WERI-Rb-1 (cell line): ENCODE measurements around the gene PDGFRB.
"Not testable (repeated sequence)": the region's sequence is repeated elsewhere in the genome, so short reads cannot be mapped to it uniquely, and the experiment has no call there.

ENCODE experiments used
- DNase-seq: peaks from one replicate; pipeline ENCODE4 v3.0.0-alpha.2; 2020
- H3K27ac ChIP-seq: fragments of 250-450 bp; sonication (Bioruptor Pico); 2 replicates; pipeline ENCODE4 v1.5.1; 2020; ENCODE audit warnings: mild to moderate bottlenecking, moderate library complexity
- H3K27me3 ChIP-seq: fragments of 250-450 bp; sonication (Bioruptor Pico); 2 replicates; pipeline ENCODE4 v1.5.1; 2021; ENCODE audit warnings: mild to moderate bottlenecking, low read depth, moderate library complexity; ENCODE audit not compliant: insufficient read depth, severe bottlenecking
- H3K36me3 ChIP-seq: fragments of 250-450 bp; sonication (Bioruptor Pico); 2 replicates; pipeline ENCODE4 v1.5.1; 2020; ENCODE audit warnings: mild to moderate bottlenecking, moderate library complexity
- H3K4me3 ChIP-seq: 2 replicates; pipeline ENCODE4 v1.5.1; 2011; ENCODE audit warnings: low read depth, mild to moderate bottlenecking, control low read depth, low read length
- H3K9me3 ChIP-seq: fragments of 250-450 bp; sonication (Bioruptor Pico); 2 replicates; pipeline ENCODE4 v1.5.1; 2021; ENCODE audit warnings: mild to moderate bottlenecking, moderate library complexity; ENCODE audit not compliant: severe bottlenecking
- TF ChIP-seq, protein P1 (sequence below): IDR thresholded peaks from 2 replicates; pipeline ENCODE4 v1.5.1; 2011; ENCODE audit warnings: low read depth, mild to moderate bottlenecking, control low read depth, inconsistent platforms, low read length

Gene PDGFRB

DNA sequence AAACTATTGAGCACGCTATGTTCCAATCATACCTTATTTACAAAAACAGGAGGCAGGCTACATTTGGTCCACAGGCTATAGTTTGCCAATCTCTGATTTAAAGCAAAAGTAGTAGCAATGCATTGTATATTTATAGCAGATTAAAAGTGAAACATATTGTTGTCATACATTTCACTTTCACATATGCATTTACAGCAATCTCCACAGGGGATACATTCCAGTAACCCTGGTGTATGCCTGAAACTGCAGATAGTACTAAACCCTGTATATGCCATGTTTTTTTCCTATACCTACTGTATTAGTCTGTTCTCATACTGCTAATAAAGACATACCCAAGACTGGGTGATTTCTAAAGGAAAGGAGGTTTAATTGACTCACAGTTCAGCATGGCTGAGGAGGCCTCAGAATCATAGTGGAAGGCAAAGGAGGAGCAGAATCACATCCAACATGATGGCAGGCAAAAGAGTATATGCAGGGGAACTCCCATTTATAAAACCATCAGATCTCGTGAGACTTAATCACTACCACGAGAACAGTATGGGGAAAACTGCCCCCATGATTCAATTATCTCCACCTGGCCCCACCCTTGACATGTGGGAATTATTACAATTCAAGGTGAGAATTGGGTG lies 63.4 kb downstream of the PDGFRB start:
- H3K27me3 ChIP-seq: no peaks in the 10 kb centered on the region

DNA sequence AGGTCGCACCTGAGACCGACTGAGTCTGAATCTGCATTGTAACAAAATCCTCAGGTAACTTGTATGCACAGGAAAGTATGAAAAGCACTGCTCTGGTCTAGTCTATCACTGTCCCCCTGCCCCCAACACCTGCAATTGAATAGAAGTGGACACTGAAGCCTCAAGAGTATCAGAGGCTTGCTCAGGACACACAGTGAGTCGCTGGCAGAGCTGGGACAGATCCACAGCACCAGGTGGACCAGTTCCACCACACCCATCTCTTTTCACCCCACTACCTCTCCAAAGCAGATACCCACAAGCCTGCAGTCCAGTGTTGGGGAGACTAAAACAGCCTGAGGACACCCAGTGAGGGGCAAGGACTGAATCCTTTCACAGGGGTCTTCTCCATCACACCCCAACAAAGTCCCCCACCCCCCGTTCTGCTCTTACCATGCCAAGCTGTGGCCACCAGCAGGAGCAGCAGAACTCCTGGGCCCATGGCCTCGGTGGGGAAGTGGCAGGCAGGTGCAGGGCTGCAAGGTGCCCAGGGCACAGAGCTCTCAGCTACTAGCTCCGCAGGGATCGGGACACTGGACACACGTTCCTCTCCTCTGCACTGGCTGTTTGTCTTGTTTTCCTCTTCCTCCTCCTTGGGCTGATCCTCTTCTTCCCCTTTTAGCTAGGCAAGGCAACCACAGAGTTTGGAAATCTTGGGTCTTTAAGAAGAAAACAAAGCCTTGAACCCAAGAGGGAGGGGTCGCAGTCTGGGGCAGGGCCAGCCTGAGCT lies 69.5 kb downstream of the PDGFRB start, which contains the start of gene CSF1R:
CSF1R (minus strand) TSS at position 605 of the 766 bp plus-strand sequence; CDS start at position 478, 127 bp downstream.
- no peak within 1 kb of the TSS for H3K4me3 ChIP-seq
- TF ChIP-seq, protein P1, sequence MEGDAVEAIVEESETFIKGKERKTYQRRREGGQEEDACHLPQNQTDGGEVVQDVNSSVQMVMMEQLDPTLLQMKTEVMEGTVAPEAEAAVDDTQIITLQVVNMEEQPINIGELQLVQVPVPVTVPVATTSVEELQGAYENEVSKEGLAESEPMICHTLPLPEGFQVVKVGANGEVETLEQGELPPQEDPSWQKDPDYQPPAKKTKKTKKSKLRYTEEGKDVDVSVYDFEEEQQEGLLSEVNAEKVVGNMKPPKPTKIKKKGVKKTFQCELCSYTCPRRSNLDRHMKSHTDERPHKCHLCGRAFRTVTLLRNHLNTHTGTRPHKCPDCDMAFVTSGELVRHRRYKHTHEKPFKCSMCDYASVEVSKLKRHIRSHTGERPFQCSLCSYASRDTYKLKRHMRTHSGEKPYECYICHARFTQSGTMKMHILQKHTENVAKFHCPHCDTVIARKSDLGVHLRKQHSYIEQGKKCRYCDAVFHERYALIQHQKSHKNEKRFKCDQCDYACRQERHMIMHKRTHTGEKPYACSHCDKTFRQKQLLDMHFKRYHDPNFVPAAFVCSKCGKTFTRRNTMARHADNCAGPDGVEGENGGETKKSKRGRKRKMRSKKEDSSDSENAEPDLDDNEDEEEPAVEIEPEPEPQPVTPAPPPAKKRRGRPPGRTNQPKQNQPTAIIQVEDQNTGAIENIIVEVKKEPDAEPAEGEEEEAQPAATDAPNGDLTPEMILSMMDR: no peak
- H3K9me3 ChIP-seq: peaks cover 2% of the 10 kb centered on the region
- H3K27ac ChIP-seq: no peak within 1 kb of the TSS
- DNase-seq: no peak
- H3K27me3 ChIP-seq: no peaks in the 10 kb centered on the region
- no peaks in the 10 kb centered on the region for H3K36me3 ChIP-seq

More for the DNA sequence above, 63.4 kb downstream of the PDGFRB start:
- TF ChIP-seq, protein P1: no peak
- Histone ChIP-seq H3K9me3 (peaks cover 2% of the 10 kb centered on the region), H3K27ac (no peak overlapping the region), H3K4me3 (no peak overlapping the region), H3K36me3 (no peaks in the 10 kb centered on the region)
- no peak for DNase-seq

DNA sequence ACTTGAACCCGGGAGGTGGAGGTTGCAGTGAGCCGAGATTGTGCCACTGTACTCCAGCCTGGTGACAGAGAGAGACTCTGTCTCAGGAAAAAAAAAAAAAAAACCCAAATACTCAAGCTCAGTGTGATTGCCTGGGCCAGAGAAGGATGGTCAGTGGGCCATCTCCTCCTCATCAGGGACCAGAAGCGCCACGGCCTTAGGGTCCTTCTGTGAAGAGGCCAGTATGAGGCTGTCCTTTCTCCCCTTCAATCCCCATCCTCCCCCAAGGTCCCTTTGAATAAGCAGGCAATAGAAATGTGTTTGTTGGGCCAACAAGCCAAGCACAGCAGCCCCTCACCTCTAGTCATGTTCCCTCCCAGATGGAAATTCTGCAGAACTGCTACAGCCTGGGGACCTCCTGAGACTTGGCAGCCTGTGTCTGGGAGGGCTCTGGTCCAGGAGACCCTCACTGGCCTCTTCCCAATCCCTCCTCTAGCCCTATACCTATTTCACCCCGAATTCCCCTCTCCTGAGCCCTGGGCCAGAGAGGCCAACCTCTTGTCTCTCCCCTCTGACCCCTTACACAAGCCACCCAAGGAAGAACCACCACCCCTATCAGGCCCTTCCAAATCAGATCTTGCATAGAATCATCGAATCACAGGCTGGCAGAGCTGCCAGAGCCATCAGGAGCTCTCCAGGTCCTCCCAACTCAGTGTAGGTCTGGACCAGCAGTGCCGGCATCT lies 70.3 kb downstream of the PDGFRB start:
- H3K9me3 ChIP-seq: peaks cover 2% of the 10 kb centered on the region
- H3K36me3 ChIP-seq: no peaks in the 10 kb centered on the region
- TF ChIP-seq, protein P1: no peak
- H3K4me3 ChIP-seq: no peak overlapping the region
- no peak overlapping the region for H3K27ac ChIP-seq
- H3K27me3 ChIP-seq: no peaks in the 10 kb centered on the region
- DNase-seq: no peak

DNA sequence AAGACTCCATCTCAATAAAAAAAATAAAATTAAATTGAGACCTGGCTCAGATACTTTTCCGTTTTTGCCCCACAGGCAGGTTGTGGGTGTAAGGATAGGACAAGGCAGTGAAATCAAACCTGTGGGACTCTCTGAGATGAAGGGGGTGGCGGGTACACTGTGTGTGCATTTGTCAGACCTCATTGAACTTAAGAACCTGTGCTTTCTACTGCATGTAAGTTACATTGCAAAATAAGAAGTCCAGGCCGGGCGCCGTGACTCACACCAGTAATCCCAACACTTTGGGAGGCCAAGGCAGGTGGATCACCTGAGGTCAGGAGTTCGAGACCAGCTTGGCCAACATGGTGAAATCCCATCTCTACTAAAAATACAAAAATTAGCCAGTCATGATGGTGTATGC lies 70.9 kb downstream of the PDGFRB start:
- H3K27me3 ChIP-seq, H3K4me3 ChIP-seq, H3K27ac ChIP-seq, H3K9me3 ChIP-seq, DNase-seq, H3K36me3 ChIP-seq: not testable (repeated sequence)

DNA sequence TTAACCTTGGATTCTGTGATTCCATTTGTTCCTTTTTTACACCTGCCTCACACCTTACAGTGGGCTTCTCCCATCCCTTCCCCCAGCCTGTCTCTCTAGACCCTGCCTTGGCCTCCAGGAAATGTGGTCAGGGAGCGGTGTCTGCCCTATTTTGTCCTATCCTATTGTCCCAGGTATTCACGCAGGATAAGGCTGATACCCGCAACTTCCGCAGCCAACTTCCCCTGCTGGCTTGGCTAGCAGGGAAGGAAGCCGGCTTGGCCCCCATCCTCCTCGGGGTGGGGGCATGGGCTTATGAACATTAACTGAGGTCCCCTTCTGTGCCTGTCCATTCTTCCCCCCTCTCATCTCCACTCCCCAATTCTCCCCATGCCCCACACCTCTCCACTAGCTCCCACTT lies 72.8 kb downstream of the PDGFRB start:
- TF ChIP-seq, protein P1: no peak
- Histone ChIP-seq H3K36me3 (no peaks in the 10 kb centered on the region), H3K9me3 (no peaks in the 10 kb centered on the region), H3K27me3 (no peaks in the 10 kb centered on the region), H3K4me3 (no peak overlapping the region), H3K27ac (no peak overlapping the region)
- no peak for DNase-seq

DNA sequence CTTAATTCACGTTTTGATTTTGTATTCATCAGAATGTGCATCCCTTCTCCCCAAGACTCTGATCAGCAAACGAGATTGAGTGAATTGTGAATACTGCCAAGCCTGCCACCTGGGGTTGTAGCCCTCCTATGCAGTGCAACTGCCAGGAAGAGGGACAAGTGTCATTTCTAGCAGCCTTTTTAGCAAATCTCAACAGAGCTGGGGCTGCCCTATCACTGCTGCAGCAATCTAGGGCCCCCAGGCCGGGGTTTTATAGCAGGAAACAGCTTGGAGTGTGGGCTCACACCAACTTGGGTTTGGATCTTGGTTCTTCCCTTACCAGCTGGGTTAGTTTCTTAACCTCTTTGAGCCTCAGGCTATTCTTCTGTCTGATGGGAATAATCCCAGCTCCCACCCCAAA lies 73.3 kb downstream of the PDGFRB start:
- Histone ChIP-seq H3K36me3 (no peaks in the 10 kb centered on the region), H3K27me3 (no peaks in the 10 kb centered on the region), H3K9me3 (no peaks in the 10 kb centered on the region), H3K4me3 (no peak overlapping the region), H3K27ac (no peak overlapping the region)
- TF ChIP-seq, protein P1: no peak
- DNase-seq: no peak
